NCI-H774 (cell line): ENCODE results near the gene DNAJB2.
A peak's percentile ranks its signal among the peaks of the same experiment; 100 is the strongest.
"Not testable (repeated sequence)": the region's sequence is repeated elsewhere in the genome, so short reads cannot be mapped to it uniquely, and the experiment has no call there.

Experiments
- DNase-seq: peaks from one replicate; lab custom pipeline; 2025; lab: John Stamatoyannopoulos, UW

DNAJB2 gene

GRCh38 chr2:219258942-219259341 is 20.2 kb upstream of the DNAJB2 start:
- not testable (repeated sequence) for DNase-seq

GRCh38 chr2:219261024-219261855 is 17.9 kb upstream of the DNAJB2 start:
- no peak for DNase-seq

GRCh38 chr2:219266232-219266631 is 12.9 kb upstream of the DNAJB2 start:
- DNase-seq: no peak

- DNase-seq: no peak
Observed at GRCh38 chr2:219266886-219267285, 12.3 kb upstream of the DNAJB2 start.

- no peak for DNase-seq
Observed at GRCh38 chr2:219268294-219268693, 10.9 kb upstream of the DNAJB2 start.

- DNase-seq: no peak
Observed at GRCh38 chr2:219269362-219270054, 9.7 kb upstream of the DNAJB2 start.

GRCh38 chr2:219270055-219270372 is 9.2 kb upstream of the DNAJB2 start:
- no peak for DNase-seq

GRCh38 chr2:219271021-219271420 is 8.1 kb upstream of the DNAJB2 start:
- no peak for DNase-seq

- DNase-seq: no peak
Observed at GRCh38 chr2:219272356-219272755, 6.8 kb upstream of the DNAJB2 start.

GRCh38 chr2:219272995-219273394 is 6.2 kb upstream of the DNAJB2 start:
- no peak for DNase-seq

GRCh38 chr2:219273937-219274336 is 5.2 kb upstream of the DNAJB2 start:
- DNase-seq: no peak

GRCh38 chr2:219274361-219274921 is 4.7 kb upstream of the DNAJB2 start:
- DNase-seq: no peak

- DNase-seq: peak; percentile 60
Observed at GRCh38 chr2:219277703-219278654, 1.2 kb upstream of the DNAJB2 start.

- no peak for DNase-seq
Observed at GRCh38 chr2:219278655-219279150, 463 bp upstream of the DNAJB2 start.

GRCh38 chr2:219279916-219280516 is 850 bp downstream of the DNAJB2 start:
- DNase-seq: no peak

GRCh38 chr2:219280651-219281050 is 1.5 kb downstream of the DNAJB2 start:
- no peak for DNase-seq

- DNase-seq: no peak
Observed at GRCh38 chr2:219281588-219281987, 2.4 kb downstream of the DNAJB2 start.

GRCh38 chr2:219282375-219282774 is 3.2 kb downstream of the DNAJB2 start:
- DNase-seq: no peak

- no peak for DNase-seq
Observed at GRCh38 chr2:219282943-219283581, 3.9 kb downstream of the DNAJB2 start.

GRCh38 chr2:219284501-219285372 is 5.6 kb downstream of the DNAJB2 start:
- no peak for DNase-seq
